IPS-NIHi11 (cell line): ENCODE data around the gene TST.

Experiments used
- DNase-seq: peaks from one replicate; pipeline ENCODE4 v3.0.0; 2012; ENCODE audit warnings: mixed read lengths, low spot score

Gene TST

DNA sequence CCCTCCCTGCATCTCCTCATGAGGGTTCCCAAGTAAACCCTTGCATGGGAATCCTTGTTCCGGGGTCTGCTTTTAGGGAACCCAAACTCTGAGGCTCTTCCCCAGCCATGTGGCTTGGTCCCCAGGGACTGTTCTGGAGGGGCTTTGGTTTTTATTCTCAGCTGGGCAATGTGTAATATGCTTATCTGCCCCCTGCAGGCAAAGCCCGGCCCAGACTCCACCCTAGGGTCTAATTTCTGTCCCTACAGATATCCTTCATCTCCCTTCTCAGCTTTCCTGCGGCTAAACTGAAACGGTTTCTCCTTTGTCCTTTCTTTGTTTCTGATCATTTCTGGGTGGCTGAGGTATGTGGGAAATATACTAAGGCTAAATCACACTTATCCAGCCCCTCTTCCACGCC is 37.1 kb downstream of the TST start:
- DNase-seq: no peak

DNA sequence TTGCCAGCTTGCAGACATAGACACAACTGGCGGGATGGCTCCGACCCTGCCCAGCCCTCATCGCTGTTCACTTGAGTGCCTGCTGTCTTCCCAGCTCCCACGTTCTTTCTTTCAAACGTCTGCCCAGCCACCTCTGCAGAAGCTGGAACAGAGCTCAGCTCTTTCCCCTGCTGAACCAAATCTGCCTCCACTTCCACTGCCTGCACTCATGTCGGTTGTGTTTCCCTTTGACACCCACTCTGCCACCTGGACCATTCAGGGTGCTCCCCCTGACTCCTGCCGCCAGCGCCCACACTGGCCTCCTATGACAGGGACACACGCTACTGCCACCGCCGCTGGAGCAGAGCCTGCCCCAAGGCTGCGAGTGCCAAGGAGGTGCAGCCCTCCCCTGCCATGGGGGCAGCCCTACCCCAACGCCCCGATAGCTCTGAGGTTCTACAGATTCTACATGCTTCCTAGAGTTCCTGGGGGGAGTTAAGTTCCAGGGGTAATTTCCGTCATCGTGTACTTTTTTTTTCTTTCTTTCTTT is 37.9 kb downstream of the TST start:
- DNase-seq: no peak

DNA sequence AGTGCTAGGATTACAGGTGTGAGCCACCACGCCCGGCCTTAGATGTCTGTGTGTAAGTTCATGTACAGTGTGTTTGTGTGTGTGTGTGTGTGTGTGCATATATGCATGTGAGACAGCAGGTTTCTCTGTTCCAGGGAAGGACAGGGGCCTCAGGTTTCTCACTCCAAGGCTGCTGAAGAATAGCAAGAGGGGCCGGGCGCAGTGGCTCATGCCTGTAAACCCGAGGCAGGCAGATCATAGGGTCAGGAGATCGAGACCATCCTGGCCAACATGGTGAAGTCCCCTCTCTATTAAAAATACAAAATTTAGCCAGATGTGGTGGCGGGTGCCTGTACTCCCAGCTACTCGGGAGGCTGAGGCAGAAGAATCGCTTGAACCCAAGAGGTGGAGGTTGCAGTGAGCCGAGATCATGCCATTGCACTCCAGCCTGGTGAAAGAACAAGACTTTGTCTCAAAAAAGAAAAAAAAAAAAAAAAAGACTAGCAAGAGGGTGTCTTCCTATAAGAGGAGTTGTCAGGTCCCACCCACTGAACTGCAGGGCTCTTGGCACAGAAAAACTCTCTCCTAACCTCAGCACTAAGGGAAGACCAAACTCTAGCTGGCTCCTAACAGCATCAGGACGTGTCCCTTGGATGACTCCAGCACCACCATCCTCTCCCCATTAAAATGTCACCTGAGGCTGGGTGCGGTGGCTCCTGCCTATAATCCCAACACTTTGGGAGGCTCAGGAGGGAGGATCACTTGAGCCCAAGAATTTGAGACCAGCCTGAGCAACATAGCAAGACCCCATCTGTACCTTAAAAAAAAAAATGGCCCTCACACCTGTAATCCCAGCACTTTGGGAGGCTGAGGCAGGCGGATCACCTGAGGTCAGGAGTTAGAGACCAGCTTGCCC is 40.0 kb downstream of the TST start:
- no peak for DNase-seq

DNA sequence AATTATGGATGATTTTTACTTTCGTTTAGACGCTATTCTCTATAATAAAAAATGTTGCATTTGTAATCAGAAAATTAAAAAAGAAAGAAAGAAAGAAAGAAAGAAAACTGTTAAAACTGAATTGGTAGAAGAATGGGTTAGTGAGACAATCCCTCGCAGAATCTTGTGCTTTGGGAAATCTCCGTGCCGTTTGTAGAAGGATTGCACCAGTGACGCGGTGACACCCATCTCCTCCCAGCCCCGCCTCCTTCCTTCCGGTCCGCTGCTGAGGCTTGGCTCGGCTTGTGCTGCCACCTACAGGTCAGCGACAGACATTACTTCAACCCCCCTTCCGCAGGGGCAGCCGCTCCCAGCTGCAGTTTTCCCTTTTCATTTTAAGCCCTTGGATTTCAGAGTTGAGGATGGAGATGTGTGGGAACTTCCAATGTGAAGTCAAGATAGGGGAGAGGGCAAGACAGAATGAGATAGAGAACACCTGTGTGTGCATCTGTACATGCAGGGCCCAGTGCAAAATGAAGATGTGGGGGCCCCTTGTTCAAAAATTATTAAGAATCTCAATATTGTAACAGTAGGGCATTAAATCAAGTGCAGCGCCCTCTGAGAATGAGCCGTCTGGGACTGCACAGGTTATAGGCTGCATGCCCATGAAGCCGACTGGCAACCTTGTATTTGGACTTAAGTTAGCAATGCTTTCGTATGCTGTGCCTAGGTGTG is 41.1 kb downstream of the TST start:
- peak; percentile 95 for DNase-seq

DNA sequence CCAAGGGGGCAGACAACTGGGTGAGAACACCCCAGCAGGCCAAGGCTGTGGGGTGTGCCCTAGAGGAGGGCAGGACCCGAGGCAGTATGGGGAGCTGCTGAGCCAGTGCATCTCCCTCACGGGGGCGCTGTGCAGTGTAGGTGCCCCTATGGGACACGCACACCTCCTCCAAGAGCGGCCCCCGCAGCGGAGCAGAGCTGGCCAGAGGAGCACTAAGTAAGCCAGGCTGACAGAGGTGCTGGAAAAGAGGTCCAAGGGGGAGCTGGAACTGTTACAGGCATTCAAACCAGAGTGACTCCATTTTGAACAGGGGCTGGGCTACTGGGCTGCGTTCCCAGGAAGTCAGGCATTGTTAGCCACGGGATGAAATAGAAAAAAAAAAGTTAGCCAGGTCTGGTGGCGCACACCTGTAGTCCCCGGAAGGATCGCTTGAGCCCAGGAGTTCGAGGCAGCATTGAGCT is 41.8 kb downstream of the TST start:
- peak; percentile 83 for DNase-seq

DNA sequence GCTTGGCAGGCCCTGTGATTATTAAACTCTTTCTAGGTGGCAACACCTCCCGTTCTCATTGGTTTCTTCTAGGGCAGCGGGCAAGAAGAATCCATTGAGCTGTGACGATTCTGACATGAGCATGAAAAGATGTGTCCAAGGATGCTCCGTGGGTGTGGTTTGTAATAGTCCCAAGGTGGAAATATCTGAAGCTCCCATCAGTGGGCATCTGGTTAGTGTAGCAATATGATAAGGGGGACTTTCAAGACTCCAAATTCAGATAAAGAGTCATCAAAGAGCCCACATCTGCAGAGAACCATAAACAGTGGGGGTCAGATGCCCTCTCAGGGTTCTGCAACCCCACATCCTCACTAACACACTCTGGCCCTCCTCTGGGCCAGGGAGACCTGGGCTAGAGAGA is 42.6 kb downstream of the TST start:
- no peak for DNase-seq

DNA sequence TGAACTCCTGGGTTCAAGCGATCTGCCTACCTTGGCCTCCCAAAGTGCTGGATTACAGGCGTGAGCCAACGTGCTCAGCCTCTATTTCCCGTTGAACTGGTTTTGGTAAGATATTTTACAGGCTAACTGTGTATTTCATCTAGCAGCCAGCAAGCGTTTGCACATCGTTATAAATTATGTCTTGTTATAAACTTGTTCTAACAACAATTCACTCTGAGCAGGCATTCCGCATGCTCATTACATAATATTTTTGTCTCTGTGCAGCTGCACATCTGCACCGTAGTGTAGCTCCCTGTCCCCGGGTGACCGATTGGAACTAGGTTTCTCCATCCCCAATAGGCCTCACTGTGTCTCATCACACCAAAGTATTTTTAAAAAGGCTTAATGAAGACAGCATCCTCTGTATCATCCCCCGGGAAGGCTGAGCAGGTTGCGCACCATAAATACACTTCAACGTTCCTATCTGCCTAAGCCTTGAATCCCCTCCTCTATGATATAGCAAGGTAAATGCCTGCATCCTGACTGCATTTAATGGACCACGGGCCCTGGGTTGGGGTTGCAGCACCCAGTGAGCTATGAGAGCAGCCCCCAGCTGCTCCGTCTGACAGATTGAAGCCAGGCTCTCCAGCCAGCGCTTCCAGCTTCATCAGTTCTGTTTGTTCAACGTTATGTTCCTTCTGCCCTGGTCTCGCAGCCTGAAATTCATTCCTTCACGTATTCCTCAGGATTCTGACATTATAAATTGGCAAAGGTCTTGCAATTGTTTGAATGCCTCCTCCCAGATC is 47.7 kb downstream of the TST start:
- no peak for DNase-seq

DNA sequence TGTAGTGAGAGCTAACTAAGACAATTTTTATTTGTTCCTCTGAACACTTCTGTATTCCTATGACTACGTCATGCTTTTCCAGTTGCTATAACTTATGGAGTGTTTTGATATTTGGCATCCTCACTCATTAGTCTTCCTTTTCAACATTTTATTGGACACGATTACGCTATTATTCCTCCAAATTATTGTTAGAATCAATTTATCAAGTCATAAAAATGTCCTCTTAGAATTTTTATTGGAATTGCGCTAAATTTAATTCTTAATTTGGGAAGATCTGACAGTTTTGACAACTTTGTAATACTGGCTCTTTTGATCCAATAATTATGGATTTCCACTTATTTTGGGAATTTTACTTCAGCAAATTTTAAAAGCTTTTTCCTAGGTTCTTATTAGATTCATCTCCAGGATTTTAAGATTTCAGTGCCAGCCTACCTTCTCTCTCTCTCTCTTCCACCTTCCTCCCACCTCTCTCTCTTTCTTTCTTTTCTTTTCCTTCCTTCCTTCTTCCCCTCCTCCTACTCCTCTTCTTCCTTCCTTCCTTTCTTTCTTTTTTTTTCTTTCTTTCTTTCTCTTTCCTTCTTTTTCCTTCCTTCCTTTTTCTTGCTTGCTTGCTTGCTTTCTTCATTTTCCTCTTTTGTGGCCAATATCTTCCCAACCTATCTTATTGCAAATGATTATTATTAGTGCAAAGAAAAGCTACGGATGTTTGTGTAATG is 50.8 kb downstream of the TST start:
- no peak for DNase-seq

DNA sequence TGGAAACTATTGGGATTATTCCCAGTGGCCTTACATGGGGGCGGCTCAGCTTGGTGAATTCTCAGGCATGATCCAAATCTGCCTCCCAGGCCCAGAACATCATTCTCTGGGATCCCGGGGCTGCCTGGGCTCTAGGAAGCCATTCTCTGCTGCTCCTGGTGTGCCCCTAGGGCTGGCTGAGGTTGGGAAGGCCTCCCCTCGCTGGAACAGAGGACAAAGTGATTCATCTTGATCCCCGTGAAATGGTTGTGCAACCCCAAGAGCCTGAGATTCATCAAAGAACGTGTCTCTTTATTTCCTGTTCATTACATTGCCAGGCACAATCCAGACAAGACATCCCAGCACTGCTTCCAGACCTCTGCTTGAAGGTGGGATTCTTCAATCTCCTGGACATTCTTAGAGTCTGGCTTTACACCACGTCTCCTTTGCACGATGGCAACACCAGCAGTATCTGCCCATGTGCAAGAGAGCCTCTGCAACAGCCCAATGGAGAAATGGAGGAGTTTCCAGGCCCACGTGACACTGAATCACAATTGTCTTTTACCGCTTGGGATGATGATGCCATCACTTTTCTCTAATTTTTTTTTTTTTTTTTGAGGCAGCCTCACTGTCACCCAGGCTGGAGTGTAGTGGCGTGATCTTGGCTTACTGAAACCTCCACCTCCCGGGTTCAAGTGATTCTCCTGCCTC is 52.3 kb downstream of the TST start:
- no peak for DNase-seq

DNA sequence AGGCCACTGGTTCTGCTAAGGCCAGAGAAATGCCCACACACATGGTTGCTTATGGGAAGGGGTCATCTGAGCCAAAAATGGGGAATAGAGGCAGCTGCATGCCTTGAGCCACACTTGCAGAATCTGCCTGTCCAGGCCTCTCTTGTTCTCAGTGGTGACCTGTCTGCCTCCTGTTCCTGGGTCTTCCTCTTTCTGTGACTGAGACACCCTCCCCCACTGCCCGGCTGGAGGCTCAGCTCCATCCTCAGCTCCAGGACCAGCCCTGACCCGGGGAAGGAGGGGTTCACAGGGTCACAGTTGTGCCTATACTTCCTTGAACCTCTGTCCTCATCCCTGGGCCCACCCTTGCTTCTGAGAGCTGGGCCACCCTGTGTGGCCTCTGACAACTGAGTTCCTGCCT is 53.6 kb downstream of the TST start:
- no peak for DNase-seq

DNA sequence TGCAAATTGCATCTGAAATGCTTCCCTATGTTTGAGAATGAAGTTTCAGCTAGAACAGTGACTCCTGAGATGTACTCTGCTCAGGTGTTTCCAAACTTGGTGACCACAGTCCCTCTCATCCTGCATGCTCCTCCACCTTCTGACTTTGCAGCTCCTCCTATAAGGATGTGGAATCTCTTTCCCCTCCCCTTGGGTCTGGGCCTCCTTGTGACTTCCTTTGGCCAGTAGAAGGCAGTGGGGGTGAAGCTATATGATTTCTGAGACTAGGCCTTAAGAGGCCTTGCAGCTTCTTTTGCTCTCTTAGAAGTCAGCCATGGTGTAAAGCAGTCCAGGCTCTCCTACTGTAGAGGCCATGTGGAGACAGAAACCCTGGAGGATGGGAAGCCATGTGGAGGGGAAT is 55.1 kb downstream of the TST start:
- DNase-seq: no peak

DNA sequence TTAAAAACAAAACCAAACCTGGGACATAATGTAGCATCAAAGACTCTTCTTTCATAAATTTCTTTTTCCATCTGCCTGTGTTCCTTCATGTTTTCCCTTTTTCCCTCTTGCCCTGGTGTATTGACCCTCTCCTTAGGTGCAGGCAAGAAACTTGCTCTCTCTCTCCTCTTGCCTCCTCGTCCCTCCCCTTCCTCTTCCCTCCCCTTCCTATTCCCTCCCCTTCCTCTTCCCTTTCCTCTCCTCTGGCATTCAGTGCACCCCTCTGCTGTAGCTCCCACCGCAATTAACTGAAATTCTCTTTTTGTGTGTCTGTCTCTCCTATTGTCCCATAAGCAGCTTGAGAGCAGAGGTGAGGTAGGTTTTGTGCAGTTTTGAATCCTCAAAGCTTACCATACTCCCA is 55.9 kb downstream of the TST start:
- no peak for DNase-seq

DNA sequence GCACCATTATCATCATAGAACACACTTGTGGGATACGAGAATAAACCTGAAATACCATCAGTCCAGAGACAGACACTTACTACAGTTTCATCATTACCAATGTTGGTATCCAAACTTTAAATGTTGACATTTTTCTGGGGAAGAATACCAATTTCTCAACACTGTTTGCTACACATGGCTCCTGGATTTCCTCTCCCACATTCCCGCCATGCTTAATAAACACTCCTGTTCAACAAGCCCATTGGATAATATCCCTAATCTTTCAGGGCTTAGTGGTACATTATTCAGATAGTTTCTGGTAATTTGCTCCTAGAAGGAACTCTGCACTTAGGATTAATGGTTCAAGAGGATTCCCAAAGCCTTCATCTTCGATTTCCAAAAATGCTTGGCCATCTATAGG is 57.6 kb downstream of the TST start:
- DNase-seq: no peak
